Mesenchymal stem cell (in vitro differentiated cells and primary cell): ENCODE measurements around the gene STX5.

Experiments
- DNase-seq: peaks from one replicate; pipeline ENCODE4 v3.0.0-alpha.2; 2013
- H2AFZ ChIP-seq: one replicate; pipeline ENCODE4 v1.6.1; 2013; ENCODE audit warnings: low read depth, mild to moderate bottlenecking, control low read depth, inconsistent platforms, low read length, moderate library complexity
- H2AK5ac ChIP-seq: 2 replicates; pipeline ENCODE4 v1.6.1; 2013; ENCODE audit warnings: low read length, moderate library complexity, mild to moderate bottlenecking, inconsistent platforms; ENCODE audit not compliant: severe bottlenecking
- H2BK120ac ChIP-seq: one replicate; pipeline ENCODE4 v1.6.1; 2013; ENCODE audit warnings: low read depth, mild to moderate bottlenecking, inconsistent platforms, low read length, moderate library complexity
- H2BK12ac ChIP-seq, 2 experiments: one replicate each; pipeline ENCODE4 v1.6.1; 2013; ENCODE audit warnings: inconsistent platforms in 2 of 2, low read length in 2 of 2, mild to moderate bottlenecking in 2 of 2, moderate library complexity in 2 of 2, control low read depth in 1 of 2
- H2BK15ac ChIP-seq: one replicate; pipeline ENCODE4 v1.6.1; 2013; ENCODE audit warnings: mild to moderate bottlenecking, low read depth, inconsistent platforms; ENCODE audit not compliant: poor library complexity, severe bottlenecking
- H2BK5ac ChIP-seq: 2 replicates; pipeline ENCODE4 v1.6.1; 2013; ENCODE audit warnings: low read depth, mild to moderate bottlenecking, low read length, control low read depth, inconsistent platforms; ENCODE audit not compliant: poor library complexity, severe bottlenecking
- H3K14ac ChIP-seq, 2 experiments: one replicate each; pipeline ENCODE4 v1.6.1; 2013; ENCODE audit warnings: inconsistent platforms in 2 of 2, low read length in 2 of 2, control low read depth in 1 of 2, mild to moderate bottlenecking in 1 of 2, moderate library complexity in 1 of 2
- H3K18ac ChIP-seq, 2 experiments: one replicate each; pipeline ENCODE4 v1.6.1; 2013; ENCODE audit warnings: inconsistent platforms in 2 of 2, low read length in 2 of 2, control low read depth in 1 of 2, low read depth in 1 of 2, mild to moderate bottlenecking in 1 of 2
- H3K23ac ChIP-seq, 2 experiments: one replicate each; pipeline ENCODE4 v1.6.1; 2013; ENCODE audit warnings: inconsistent platforms in 2 of 2, low read length in 2 of 2, mild to moderate bottlenecking in 2 of 2, moderate library complexity in 2 of 2, control low read depth in 1 of 2
- H3K27ac ChIP-seq: 2 replicates; pipeline ENCODE4 v1.5.1; 2013; ENCODE audit warnings: mild to moderate bottlenecking, moderate library complexity, low read length, control low read depth, inconsistent platforms; ENCODE audit not compliant: poor library complexity, severe bottlenecking
- H3K27me3 ChIP-seq, 2 experiments: 2 replicates each; pipeline versions ENCODE4 v1.6.1 to v1.7.0; 2013; ENCODE audit warnings: low read length in 2 of 2, mild to moderate bottlenecking in 2 of 2, moderate library complexity in 2 of 2, control low read depth in 1 of 2, inconsistent platforms in 1 of 2; ENCODE audit not compliant: control insufficient read depth in 1 of 2, insufficient read depth in 1 of 2
- H3K36me3 ChIP-seq, 2 experiments: 2 replicates each; pipeline versions ENCODE4 v1.6.1 to v1.7.0; 2013; ENCODE audit warnings: low read length in 2 of 2, control low read depth in 1 of 2, inconsistent platforms in 1 of 2, low read depth in 1 of 2, mild to moderate bottlenecking in 1 of 2; ENCODE audit not compliant: insufficient read depth in 2 of 2, control insufficient read depth in 1 of 2
- H3K4ac ChIP-seq, 2 experiments: one replicate each; pipeline ENCODE4 v1.6.1; 2013; ENCODE audit warnings: inconsistent platforms in 2 of 2, low read length in 2 of 2, mild to moderate bottlenecking in 2 of 2, moderate library complexity in 2 of 2, control low read depth in 1 of 2, low read depth in 1 of 2
- H3K4me1 ChIP-seq: 2 replicates; pipeline ENCODE4 v1.6.1; 2013; ENCODE audit warnings: low read depth, low read length, control low read depth; ENCODE audit not compliant: control insufficient read depth, insufficient read depth
- H3K4me2 ChIP-seq: 2 replicates; pipeline ENCODE4 v1.6.1; 2013; ENCODE audit warnings: low read length, mild to moderate bottlenecking, inconsistent platforms; ENCODE audit not compliant: poor library complexity, severe bottlenecking
- H3K4me3 ChIP-seq, 2 experiments: 2 replicates each; pipeline versions ENCODE4 v1.5.1 to v1.7.0; 2013; ENCODE audit warnings: low read length in 2 of 2, mild to moderate bottlenecking in 2 of 2, control low read depth in 1 of 2, low read depth in 1 of 2; ENCODE audit not compliant: insufficient read depth in 1 of 2
- H3K79me1 ChIP-seq: replicated peaks from 2 replicates; pipeline ENCODE4 v1.6.1; 2013; ENCODE audit warnings: mild to moderate bottlenecking, control low read depth, low read length, inconsistent platforms; ENCODE audit not compliant: poor library complexity, severe bottlenecking
- H3K9ac ChIP-seq: 2 replicates; pipeline ENCODE4 v1.7.0; 2013; ENCODE audit warnings: mild to moderate bottlenecking, low read length, moderate library complexity
- H3K9me3 ChIP-seq: 2 replicates; pipeline ENCODE4 v1.7.0; 2013; ENCODE audit warnings: mild to moderate bottlenecking, low read length; ENCODE audit not compliant: control insufficient read depth
- H4K8ac ChIP-seq: one replicate; pipeline ENCODE4 v1.6.1; 2013; ENCODE audit warnings: inconsistent platforms, mild to moderate bottlenecking, low read length, moderate library complexity
- H4K91ac ChIP-seq: one replicate; pipeline ENCODE4 v1.6.1; 2013; ENCODE audit warnings: mild to moderate bottlenecking, low read length, inconsistent platforms
- WGBS: methylation state at CpG from one replicate; pipeline ENCODE4 v1.1.7; 2013; ENCODE audit warnings: mixed read lengths; 5-methylcytosine and 5-hydroxymethylcytosine counted together

Gene STX5

GRCh38 chr11:62778441-62778840 is 53.4 kb downstream of the STX5 start:
- H3K4me1 ChIP-seq, result no peaks in the 10 kb centered on the region
- H3K36me3 ChIP-seq, result peaks cover 55 to 67% of the 10 kb centered on the region in 2 experiments
- no peak overlapping the region for H2BK5ac ChIP-seq
- H3K18ac ChIP-seq, result no peak overlapping the region
- no peak overlapping the region for H3K9ac ChIP-seq
- no peak overlapping the region for H3K14ac ChIP-seq
- H2AFZ ChIP-seq, result no peak overlapping the region
- 94% methylated on average over 3 of the region's 3 CpGs for WGBS
- no peak overlapping the region for H3K4ac ChIP-seq
- no peak overlapping the region for H3K4me2 ChIP-seq
- H2BK12ac ChIP-seq, result no peak overlapping the region
- no peak overlapping the region for H3K23ac ChIP-seq
- no peak overlapping the region for H4K8ac ChIP-seq
- DNase-seq, result no peak
- peaks cover 32% of the 10 kb centered on the region for H3K79me1 ChIP-seq
- no peak overlapping the region for H2AK5ac ChIP-seq
- H3K4me3 ChIP-seq, result no peak overlapping the region
- H4K91ac ChIP-seq, result no peak overlapping the region
- no peaks in the 10 kb centered on the region for H3K27me3 ChIP-seq
- no peak overlapping the region for H2BK120ac ChIP-seq
- no peak overlapping the region for H2BK15ac ChIP-seq
- H3K9me3 ChIP-seq, result no peaks in the 10 kb centered on the region
- no peak overlapping the region for H3K27ac ChIP-seq

GRCh38 chr11:62777389-62777788 is 54.5 kb downstream of the STX5 start:
- peaks cover 51 to 60% of the 10 kb centered on the region in 2 experiments for H3K36me3 ChIP-seq
- H2BK15ac ChIP-seq, result no peak overlapping the region
- H3K18ac ChIP-seq, result no peak overlapping the region
- no peaks in the 10 kb centered on the region for H3K4me1 ChIP-seq
- no peak overlapping the region for H2BK12ac ChIP-seq
- H3K27me3 ChIP-seq, result no peaks in the 10 kb centered on the region
- H3K9ac ChIP-seq, result no peak overlapping the region
- H2BK5ac ChIP-seq, result no peak overlapping the region
- no peak overlapping the region for H2BK120ac ChIP-seq
- H3K9me3 ChIP-seq, result no peaks in the 10 kb centered on the region
- H4K8ac ChIP-seq, result no peak overlapping the region
- H3K27ac ChIP-seq, result no peak overlapping the region
- no peak overlapping the region for H2AFZ ChIP-seq
- DNase-seq, result no peak
- H2AK5ac ChIP-seq, result no peak overlapping the region
- peaks cover 30% of the 10 kb centered on the region for H3K79me1 ChIP-seq
- H3K4ac ChIP-seq, result no peak overlapping the region
- no peak overlapping the region for H3K4me3 ChIP-seq
- no peak overlapping the region for H3K4me2 ChIP-seq
- H3K23ac ChIP-seq, result no peak overlapping the region
- H3K14ac ChIP-seq, result no peak overlapping the region
- no peak overlapping the region for H4K91ac ChIP-seq
- 95% methylated on average over 2 of the region's 2 CpGs for WGBS

DNA sequence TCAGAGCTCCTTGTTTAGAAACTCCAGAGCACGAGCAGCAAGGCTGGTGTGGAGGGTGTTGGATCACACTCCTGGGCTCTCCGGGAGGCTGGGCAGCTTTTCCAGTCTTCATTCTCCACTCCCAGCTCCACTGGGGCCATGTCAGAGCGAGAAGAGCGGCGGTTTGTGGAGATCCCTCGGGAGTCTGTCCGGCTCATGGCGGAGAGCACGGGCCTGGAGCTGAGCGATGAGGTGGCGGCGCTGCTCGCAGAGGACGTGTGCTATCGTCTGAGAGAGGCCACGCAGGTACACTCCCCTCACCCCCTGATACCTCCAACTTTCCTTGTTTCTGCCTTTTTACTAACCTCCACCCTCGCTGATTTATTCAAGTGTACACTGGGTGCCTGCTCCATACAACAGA is 56.2 kb downstream of the STX5 start:
- WGBS, result 95% methylated on average over 17 of the region's 17 CpGs
- H2AK5ac ChIP-seq, result no peak overlapping the region
- no peak overlapping the region for H4K91ac ChIP-seq

DNA sequence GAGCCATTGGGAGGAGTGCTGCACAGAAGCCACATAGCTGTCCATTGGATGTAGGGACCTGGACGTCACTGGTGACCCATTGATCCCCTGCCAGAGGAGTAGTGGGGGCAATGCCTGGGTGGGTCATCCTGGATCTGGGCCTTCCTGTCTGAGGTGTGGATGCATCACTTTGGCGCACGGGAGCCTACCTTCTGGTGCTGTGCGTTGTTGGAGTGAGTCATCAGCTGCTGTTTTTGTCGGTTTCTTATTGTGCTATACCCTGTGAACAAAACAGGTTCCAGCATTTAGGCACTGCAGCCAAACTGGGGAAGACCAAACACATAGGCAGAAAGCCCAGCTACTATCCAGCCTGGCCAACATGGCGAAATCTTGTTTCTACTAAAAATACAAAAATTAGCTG is 57.4 kb downstream of the STX5 start:
- Histone ChIP-seq H4K8ac (no peak overlapping the region), H3K4me3 (no peak overlapping the region), H4K91ac (no peak overlapping the region), H3K18ac (no peak overlapping the region), H3K4me1 (peaks cover 6% of the 10 kb centered on the region), H3K9ac (no peak overlapping the region), H3K4ac (no peak overlapping the region), H2AK5ac (no peak overlapping the region), H3K36me3 (peaks cover 40 to 43% of the 10 kb centered on the region in 2 experiments), H3K27me3 (no peaks in the 10 kb centered on the region), H2BK120ac (no peak overlapping the region), H3K9me3 (no peaks in the 10 kb centered on the region), H2BK15ac (no peak overlapping the region), H2BK12ac (no peak overlapping the region), H2AFZ (no peak overlapping the region), H3K27ac (no peak overlapping the region), H3K14ac (no peak overlapping the region), H2BK5ac (no peak overlapping the region), H3K4me2 (no peak overlapping the region), H3K79me1 (peaks cover 22% of the 10 kb centered on the region), H3K23ac (no peak overlapping the region)
- no peak for DNase-seq
- 96% methylated on average over 5 of the region's 6 CpGs for WGBS

More for the DNA sequence above, 56.2 kb downstream of the STX5 start:
- Histone ChIP-seq H3K4me2 (no peak overlapping the region), H2AFZ (no peak overlapping the region), H3K23ac (no peak overlapping the region), H3K14ac (no peak overlapping the region), H3K4ac (no peak overlapping the region), H2BK12ac (no peak overlapping the region), H3K4me1 (peaks cover 5% of the 10 kb centered on the region), H3K4me3 (no peak overlapping the region), H3K27me3 (no peaks in the 10 kb centered on the region), H2BK5ac (no peak overlapping the region), H4K8ac (no peak overlapping the region), H3K36me3 (peaks cover 44 to 50% of the 10 kb centered on the region in 2 experiments), H2BK15ac (no peak overlapping the region), H2BK120ac (no peak overlapping the region), H3K27ac (no peak overlapping the region), H3K79me1 (peaks cover 26% of the 10 kb centered on the region), H3K9ac (no peak overlapping the region), H3K18ac (no peak overlapping the region), H3K9me3 (no peaks in the 10 kb centered on the region)
- DNase-seq, result no peak
